ENCODE data around the gene ZBBX. TPM values are rescaled to one million over a fixed set of nuclear protein-coding genes. Genes with fewer than 3 reads are reported as not detected.

ZBBX gene
- total and polyA plus RNA-seq, 2 of the 4 experiments (the other 2 are of a cell fraction), result not detected

DNA sequence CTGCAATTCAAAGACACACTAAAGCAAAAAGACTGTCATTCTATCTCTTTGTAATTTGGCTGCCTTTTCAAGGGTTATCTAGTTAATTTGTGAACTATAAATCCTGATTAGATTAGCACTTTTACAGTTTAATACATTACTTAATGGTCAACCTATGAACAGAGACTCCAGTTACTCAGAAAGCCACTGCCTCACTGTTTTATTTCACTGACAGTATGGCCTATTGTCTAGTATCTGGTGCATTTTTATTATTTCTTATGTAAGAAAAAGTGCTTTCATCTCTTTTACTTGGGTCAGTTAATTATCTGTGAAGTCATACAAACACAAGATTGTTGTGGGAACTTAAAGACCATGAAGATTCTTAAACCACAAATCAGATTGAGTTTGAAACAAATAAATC is 133.8 kb downstream of the ZBBX start:
- dilution Hi-C loops (cut with HindIII; ENCODE audit: low sequenced_read_pairs, unreplicated experiment) (no loop called here), intact Hi-C loops (cut with micrococcal nuclease) (no loop called here), in situ Hi-C loops (cut with MboI; ENCODE audit: low sequenced_read_pairs) (no loop called here)
- Histone ChIP-seq H3K4me3 (ENCODE audit: insufficient read depth, low read depth, low read length) (no peak overlapping the region), H3K9ac (ENCODE audit: low read depth, low read length) (no peak overlapping the region), H4K8ac (ENCODE audit: low read depth in 2 of 2, low read length in 2 of 2) (no peak overlapping the region), H3K9me3 (ENCODE audit: control insufficient read depth, insufficient read depth, low read length) (peaks cover 16% of the 10 kb centered on the region), H3K4me1 (ENCODE audit: control insufficient read depth, insufficient read depth, low read length) (no peaks in the 10 kb centered on the region), H2AK9ac (replicated peaks; ENCODE audit: low read depth, low read length, poor library complexity) (no peak overlapping the region), H3K27me3 (ENCODE audit: control insufficient read depth, insufficient read depth, low read length) (no peaks in the 10 kb centered on the region), H3K27ac (ENCODE audit: insufficient read depth, low read length) (no peak overlapping the region), H4K91ac (ENCODE audit: insufficient read depth, low read depth, low read length) (no peak overlapping the region), H4K20me1 (ENCODE audit: insufficient read depth, low read length) (no peaks in the 10 kb centered on the region), H3K56ac (ENCODE audit: extremely low read depth, insufficient read depth, low read length) (no peak overlapping the region), H2BK15ac (ENCODE audit: low read depth, low read length) (no peak overlapping the region), H3K79me1 (ENCODE audit: low read depth in 1 of 2, low read length in 2 of 2) (no peaks in the 10 kb centered on the region), H2AFZ (replicated peaks; ENCODE audit: low read length, poor library complexity) (no peak overlapping the region), H3K14ac (replicated peaks; ENCODE audit: low read depth, low read length) (no peak overlapping the region), H3K36me3 (ENCODE audit: control insufficient read depth, insufficient read depth, low read length) (no peaks in the 10 kb centered on the region), H4K5ac (ENCODE audit: low read depth, low read length) (no peak overlapping the region), H3K4ac (ENCODE audit: low read depth, low read length) (no peak overlapping the region), H3K4me2 (ENCODE audit: low read depth, low read length) (no peak overlapping the region), H2AK5ac (ENCODE audit: low read depth, low read length) (no peak overlapping the region), H2BK20ac (ENCODE audit: low read depth, low read length) (no peak overlapping the region), H3K18ac (ENCODE audit: low read depth, low read length) (no peak overlapping the region), H2BK120ac (ENCODE audit: low read depth, low read length) (no peak overlapping the region), H2BK5ac (ENCODE audit: low read depth, low read length, poor library complexity, severe bottlenecking) (no peak overlapping the region), H3K9me1 (ENCODE audit: insufficient read depth, low read length) (no peaks in the 10 kb centered on the region), H3K23ac (ENCODE audit: low read depth, low read length) (no peak overlapping the region)
- TF ChIP-seq RAD21 (IDR thresholded peaks at IDR 0.05; ENCODE audit: low read length) (no peak), MAZ (IDR thresholded peaks at IDR 0.05; ENCODE audit: borderline replicate concordance, low read depth, low read length) (no peak), CEBPB (IDR thresholded peaks at IDR 0.05; ENCODE audit: low read depth, low read length) (no peak), USF2 (IDR thresholded peaks at IDR 0.05; ENCODE audit: low read depth, low read length) (no peak), BHLHE40 (IDR thresholded peaks at IDR 0.05; ENCODE audit: low read depth, low read length) (no peak), SMC3 (IDR thresholded peaks at IDR 0.05; ENCODE audit: low read depth, low read length) (no peak), POLR2A (IDR thresholded peaks at IDR 0.05; ENCODE audit: low read depth, low read length) (no peak), CHD1 (IDR thresholded peaks at IDR 0.05; ENCODE audit: low read depth, low read length) (no peak), RCOR1 (IDR thresholded peaks at IDR 0.05; ENCODE audit: insufficient replicate concordance, low read length) (no peak), MXI1 (IDR thresholded peaks at IDR 0.05; ENCODE audit: borderline replicate concordance, low read depth, low read length) (no peak), FOS (IDR thresholded peaks at IDR 0.05; ENCODE audit: low read depth, low read length) (no peak), MAFK (IDR thresholded peaks at IDR 0.05; ENCODE audit: low read depth, low read length) (no peak), RFX5 (IDR thresholded peaks at IDR 0.05; ENCODE audit: low read depth, low read length) (no peak), NFE2L2 (IDR thresholded peaks at IDR 0.05; ENCODE audit: low read depth, low read length) (no peak)
- TF ChIP-seq, protein P1, sequence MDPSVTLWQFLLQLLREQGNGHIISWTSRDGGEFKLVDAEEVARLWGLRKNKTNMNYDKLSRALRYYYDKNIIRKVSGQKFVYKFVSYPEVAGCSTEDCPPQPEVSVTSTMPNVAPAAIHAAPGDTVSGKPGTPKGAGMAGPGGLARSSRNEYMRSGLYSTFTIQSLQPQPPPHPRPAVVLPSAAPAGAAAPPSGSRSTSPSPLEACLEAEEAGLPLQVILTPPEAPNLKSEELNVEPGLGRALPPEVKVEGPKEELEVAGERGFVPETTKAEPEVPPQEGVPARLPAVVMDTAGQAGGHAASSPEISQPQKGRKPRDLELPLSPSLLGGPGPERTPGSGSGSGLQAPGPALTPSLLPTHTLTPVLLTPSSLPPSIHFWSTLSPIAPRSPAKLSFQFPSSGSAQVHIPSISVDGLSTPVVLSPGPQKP (IDR thresholded peaks at IDR 0.05; ENCODE audit: borderline replicate concordance, low read depth, low read length), result no peak
- TF ChIP-seq, protein P2, sequence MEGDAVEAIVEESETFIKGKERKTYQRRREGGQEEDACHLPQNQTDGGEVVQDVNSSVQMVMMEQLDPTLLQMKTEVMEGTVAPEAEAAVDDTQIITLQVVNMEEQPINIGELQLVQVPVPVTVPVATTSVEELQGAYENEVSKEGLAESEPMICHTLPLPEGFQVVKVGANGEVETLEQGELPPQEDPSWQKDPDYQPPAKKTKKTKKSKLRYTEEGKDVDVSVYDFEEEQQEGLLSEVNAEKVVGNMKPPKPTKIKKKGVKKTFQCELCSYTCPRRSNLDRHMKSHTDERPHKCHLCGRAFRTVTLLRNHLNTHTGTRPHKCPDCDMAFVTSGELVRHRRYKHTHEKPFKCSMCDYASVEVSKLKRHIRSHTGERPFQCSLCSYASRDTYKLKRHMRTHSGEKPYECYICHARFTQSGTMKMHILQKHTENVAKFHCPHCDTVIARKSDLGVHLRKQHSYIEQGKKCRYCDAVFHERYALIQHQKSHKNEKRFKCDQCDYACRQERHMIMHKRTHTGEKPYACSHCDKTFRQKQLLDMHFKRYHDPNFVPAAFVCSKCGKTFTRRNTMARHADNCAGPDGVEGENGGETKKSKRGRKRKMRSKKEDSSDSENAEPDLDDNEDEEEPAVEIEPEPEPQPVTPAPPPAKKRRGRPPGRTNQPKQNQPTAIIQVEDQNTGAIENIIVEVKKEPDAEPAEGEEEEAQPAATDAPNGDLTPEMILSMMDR (conservative IDR thresholded peaks at IDR 0.05; ENCODE audit: low read depth, low read length), result no peak
- POLR2A ChIA-PET (ENCODE audit: unreplicated experiment), result no interaction called here
- CTCF ChIA-PET, result no interaction called here
- DNase-seq (no peak), ATAC-seq (ENCODE audit: low read depth) (no peak)
- BruUV-seq (replicated peaks), result no TSS peak
